ENCODE measurements around the gene TCF3.

TCF3 gene

GRCh38 chr19:1602091-1602707, 50.2 kb downstream of the TCF3 start:
- DNase-seq (ENCODE audit: low read depth, low spot score): no peak
- H3K4me3 ChIP-seq (ENCODE audit: low read depth, low read length): no peak overlapping the region
- ChIA-PET CTCF (interaction anchor here (1.1 to 1.2 kb wide), 2 partner anchors 9 to 11 kb away, joined by 4 to 5 read pairs; partner anchors contain the start of gene MBD3), POLR2A (interaction anchor here (0.8 to 1.1 kb wide), 2 partner anchors 9 to 12 kb away, joined by 4 to 5 read pairs; partner anchors contain the start of gene MBD3)
- TF ChIP-seq CTCF (IDR thresholded peaks at IDR 0.05; ENCODE audit: insufficient read depth, low read length, missing control alignments): no peak

- H3K4me3 ChIP-seq (ENCODE audit: low read depth, low read length): no peak overlapping the region
- ChIA-PET POLR2A (interaction anchor here (1.1 kb wide), 1 partner anchor 8 kb away, joined by 5 read pairs; the partner anchor contains the start of gene MBD3), CTCF (interaction anchor here (1.1 kb wide), 1 partner anchor 9 kb away, joined by 5 read pairs; the partner anchor contains the start of gene MBD3)
- no peak for TF ChIP-seq CTCF (IDR thresholded peaks at IDR 0.05; ENCODE audit: insufficient read depth, low read length, missing control alignments)
- DNase-seq (ENCODE audit: low read depth, low spot score): no peak
Measured at GRCh38 chr19:1601613-1602064, 50.8 kb downstream of the TCF3 start.

- no peak for TF ChIP-seq CTCF (IDR thresholded peaks at IDR 0.05; ENCODE audit: insufficient read depth, low read length, missing control alignments)
- ChIA-PET CTCF (no interaction called here), POLR2A (no interaction called here)
- no peak overlapping the region for H3K4me3 ChIP-seq (ENCODE audit: low read depth, low read length)
- no peak for DNase-seq (ENCODE audit: low read depth, low spot score)
Measured at GRCh38 chr19:1599460-1599846, 53.0 kb downstream of the TCF3 start.

- ChIA-PET POLR2A (no interaction called here), CTCF (no interaction called here)
- H3K4me3 ChIP-seq (ENCODE audit: low read depth, low read length): no peak overlapping the region
- DNase-seq (ENCODE audit: low read depth, low spot score): no peak
- TF ChIP-seq CTCF (IDR thresholded peaks at IDR 0.05; ENCODE audit: insufficient read depth, low read length, missing control alignments): no peak
Measured at GRCh38 chr19:1598777-1599459, 53.5 kb downstream of the TCF3 start.

- TF ChIP-seq CTCF (IDR thresholded peaks at IDR 0.05; ENCODE audit: insufficient read depth, low read length, missing control alignments): no peak
- ChIA-PET POLR2A (interaction anchor here (1.3 to 2.1 kb wide), 3 partner anchors 8 to 27 kb away, joined by 5 to 11 read pairs (median 6); partner anchors contain the start of gene UQCR11), CTCF (interaction anchor here (0.6 to 2.3 kb wide), 6 partner anchors 9 to 79 kb away, joined by 3 to 7 read pairs (median 4); no protein-coding TSS in a partner anchor)
- DNase-seq (ENCODE audit: low read depth, low spot score): no peak
- H3K4me3 ChIP-seq (ENCODE audit: low read depth, low read length): peak overlapping the region; percentile 75; the same call in 1 of the 2 replicates
Measured at GRCh38 chr19:1593501-1593772, 59.0 kb downstream of the TCF3 start.
